Loucy (cell line): ENCODE measurements around the gene DLK2.

Source experiments
- H2AFZ ChIP-seq: fragments of 200-600 bp; sonication (generic); 2 replicates; pipeline ENCODE4 v1.6.0; 2016; ENCODE audit warnings: antibody characterized with exemption, mild to moderate bottlenecking, low read length, moderate library complexity
- H3F3A ChIP-seq: fragments of 200-600 bp; 2 replicates; pipeline ENCODE4 v1.6.0; 2016; ENCODE audit warnings: antibody characterized with exemption, low read depth, mild to moderate bottlenecking
- H3K27me3 ChIP-seq: fragments of 200-600 bp; sonication (generic); 2 replicates; pipeline ENCODE4 v1.6.1; 2014; ENCODE audit warnings: low read length, mild to moderate bottlenecking; ENCODE audit not compliant: insufficient read depth, poor library complexity, severe bottlenecking
- H3K36me3 ChIP-seq: fragments of 200-600 bp; sonication (generic); 2 replicates; pipeline ENCODE4 v1.6.1; 2016; ENCODE audit warnings: low read length; ENCODE audit not compliant: insufficient read depth
- H3K4me1 ChIP-seq: fragments of 200-600 bp; sonication (generic); 2 replicates; pipeline ENCODE4 v1.5.1; 2014; ENCODE audit warnings: low read length, mild to moderate bottlenecking; ENCODE audit not compliant: insufficient read depth, poor library complexity, severe bottlenecking
- H3K4me2 ChIP-seq: fragments of 200-600 bp; sonication (generic); 2 replicates; pipeline ENCODE4 v1.6.0; 2014; ENCODE audit warnings: antibody characterized with exemption, low read length, low read depth, mild to moderate bottlenecking; ENCODE audit not compliant: poor library complexity, severe bottlenecking
- H3K4me3 ChIP-seq: fragments of 200-600 bp; sonication (generic); 2 replicates; pipeline ENCODE4 v1.5.1; 2014; ENCODE audit warnings: low read length, mild to moderate bottlenecking, mixed read lengths; ENCODE audit not compliant: poor library complexity, severe bottlenecking
- H3K79me2 ChIP-seq: fragments of 200-600 bp; sonication (generic); 2 replicates; pipeline ENCODE4 v1.6.1; 2014; ENCODE audit warnings: low read length; ENCODE audit not compliant: insufficient read depth
- H3K9ac ChIP-seq: fragments of 200-600 bp; sonication (generic); 2 replicates; pipeline ENCODE4 v1.6.0; 2014; ENCODE audit warnings: mild to moderate bottlenecking, low read depth, low read length, moderate library complexity; ENCODE audit not compliant: poor library complexity, severe bottlenecking
- H3K9me2 ChIP-seq: fragments of 200-600 bp; sonication (generic); replicated peaks from 2 replicates; pipeline ENCODE4 v1.6.1; 2016; ENCODE audit warnings: low read depth, low read length, mixed read lengths
- H3K9me3 ChIP-seq: fragments of 200-600 bp; sonication (generic); 2 replicates; pipeline ENCODE4 v1.6.1; 2014; ENCODE audit warnings: mild to moderate bottlenecking, antibody characterized with exemption, low read length, low read depth; ENCODE audit not compliant: insufficient read depth
- H4K20me1 ChIP-seq: fragments of 200-600 bp; sonication (generic); 2 replicates; pipeline ENCODE4 v1.6.0; 2014; ENCODE audit warnings: antibody characterized with exemption, low read length, mild to moderate bottlenecking; ENCODE audit not compliant: insufficient read depth, poor library complexity, severe bottlenecking
- EZH2phosphoT487 ChIP-seq: fragments of 200-600 bp; IDR thresholded peaks from 2 replicates; pipeline ENCODE4 v1.6.1; 2018; ENCODE audit warnings: antibody characterized with exemption, mild to moderate bottlenecking, moderate library complexity, borderline replicate concordance
- TF ChIP-seq, protein P1 (sequence below): fragments of 200-600 bp; sonication (generic); conservative IDR thresholded peaks from 2 replicates; pipeline ENCODE4 v1.5.1; 2014; ENCODE audit warnings: mild to moderate bottlenecking, antibody characterized with exemption, low read length

DLK2 gene

GRCh38 chr6:43493230-43493629 is 37.9 kb upstream of the DLK2 start:
- Histone ChIP-seq H3K79me2 (no peaks in the 10 kb centered on the region), H3K9ac (no peak overlapping the region), H3F3A (no peaks in the 10 kb centered on the region), H3K27me3 (no peaks in the 10 kb centered on the region), H3K4me1 (peaks cover 9% of the 10 kb centered on the region), H3K9me2 (no peaks in the 10 kb centered on the region), H3K9me3 (no peaks in the 10 kb centered on the region), H4K20me1 (peaks cover 4% of the 10 kb centered on the region), H3K4me2 (no peak overlapping the region), H3K36me3 (no peaks in the 10 kb centered on the region; the same call in 1 of the 2 replicates), H2AFZ (no peak overlapping the region), H3K4me3 (no peak overlapping the region)
- TF ChIP-seq, protein P1, sequence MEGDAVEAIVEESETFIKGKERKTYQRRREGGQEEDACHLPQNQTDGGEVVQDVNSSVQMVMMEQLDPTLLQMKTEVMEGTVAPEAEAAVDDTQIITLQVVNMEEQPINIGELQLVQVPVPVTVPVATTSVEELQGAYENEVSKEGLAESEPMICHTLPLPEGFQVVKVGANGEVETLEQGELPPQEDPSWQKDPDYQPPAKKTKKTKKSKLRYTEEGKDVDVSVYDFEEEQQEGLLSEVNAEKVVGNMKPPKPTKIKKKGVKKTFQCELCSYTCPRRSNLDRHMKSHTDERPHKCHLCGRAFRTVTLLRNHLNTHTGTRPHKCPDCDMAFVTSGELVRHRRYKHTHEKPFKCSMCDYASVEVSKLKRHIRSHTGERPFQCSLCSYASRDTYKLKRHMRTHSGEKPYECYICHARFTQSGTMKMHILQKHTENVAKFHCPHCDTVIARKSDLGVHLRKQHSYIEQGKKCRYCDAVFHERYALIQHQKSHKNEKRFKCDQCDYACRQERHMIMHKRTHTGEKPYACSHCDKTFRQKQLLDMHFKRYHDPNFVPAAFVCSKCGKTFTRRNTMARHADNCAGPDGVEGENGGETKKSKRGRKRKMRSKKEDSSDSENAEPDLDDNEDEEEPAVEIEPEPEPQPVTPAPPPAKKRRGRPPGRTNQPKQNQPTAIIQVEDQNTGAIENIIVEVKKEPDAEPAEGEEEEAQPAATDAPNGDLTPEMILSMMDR, result no peak
- TF ChIP-seq EZH2phosphoT487, result no peak

DNA sequence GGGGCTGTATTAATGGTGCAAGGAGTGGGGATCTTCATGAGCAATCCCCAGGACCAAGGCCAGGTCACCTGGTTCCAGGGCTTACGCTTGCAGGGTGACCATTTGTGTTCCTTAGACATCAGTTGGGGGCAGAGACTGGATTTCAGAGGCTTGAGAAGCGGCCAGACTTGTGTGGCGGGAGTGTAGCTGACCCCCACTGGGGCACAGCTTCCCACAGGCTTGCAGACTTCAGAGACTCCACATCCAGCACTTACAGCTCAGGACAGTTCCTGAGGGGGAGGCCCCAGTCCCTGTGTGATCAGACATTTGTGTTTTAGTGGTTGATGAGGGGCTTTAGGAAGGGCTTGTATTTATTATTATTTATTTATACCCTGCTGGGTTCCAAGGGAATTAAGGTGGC is 37.3 kb upstream of the DLK2 start:
- Histone ChIP-seq H3K27me3 (no peaks in the 10 kb centered on the region), H2AFZ (no peak overlapping the region), H3K4me2 (no peak overlapping the region), H3K9me2 (no peaks in the 10 kb centered on the region), H3K9ac (no peak overlapping the region), H4K20me1 (peaks cover 4% of the 10 kb centered on the region), H3K79me2 (no peaks in the 10 kb centered on the region), H3K36me3 (no peaks in the 10 kb centered on the region), H3K4me1 (peaks cover 9% of the 10 kb centered on the region), H3F3A (no peaks in the 10 kb centered on the region), H3K9me3 (no peaks in the 10 kb centered on the region), H3K4me3 (no peak overlapping the region)
- TF ChIP-seq, protein P1, result no peak
- no peak for TF ChIP-seq EZH2phosphoT487

- H3K9me2 ChIP-seq, result no peaks in the 10 kb centered on the region
- H3F3A ChIP-seq, result no peaks in the 10 kb centered on the region
- no peaks in the 10 kb centered on the region for H3K79me2 ChIP-seq
- H3K36me3 ChIP-seq, result no peaks in the 10 kb centered on the region
- peaks cover 4% of the 10 kb centered on the region for H4K20me1 ChIP-seq
- TF ChIP-seq EZH2phosphoT487, result no peak
- TF ChIP-seq, protein P1, result no peak
- no peaks in the 10 kb centered on the region for H3K9me3 ChIP-seq
- H3K9ac ChIP-seq, result no peak overlapping the region
- peaks cover 9% of the 10 kb centered on the region for H3K4me1 ChIP-seq
- H3K4me3 ChIP-seq, result no peak overlapping the region
- H3K27me3 ChIP-seq, result no peaks in the 10 kb centered on the region
- H3K4me2 ChIP-seq, result no peak overlapping the region
- no peak overlapping the region for H2AFZ ChIP-seq
These were observed 36.7 kb upstream of the DLK2 start for GRCh38 chr6:43491750-43492661.
